ENCODE results near the gene SIK1. TPM values are rescaled to one million over a fixed set of nuclear protein-coding genes. Genes with fewer than 3 reads are reported as not detected.
"Not testable (repeated sequence)": the region's sequence is repeated elsewhere in the genome, so short reads cannot be mapped to it uniquely, and the experiment has no call there.

SIK1 gene
- total RNA-seq, 1 donor from 2014 or later: 93.5 TPM

GRCh38 chr21:43398000-43398399 lies 28.9 kb downstream of the SIK1 start:
- H3K27me3 ChIP-seq; H3K27ac ChIP-seq; H3K4me3 ChIP-seq; H3K4me1 ChIP-seq; H3K36me3 ChIP-seq; H3K9me3 ChIP-seq; intact Hi-C loops (cut with DNase I); DNase-seq (ENCODE audit: extremely low spot score in 2 of 2): not testable (repeated sequence)

GRCh38 chr21:43397439-43397808 lies 29.5 kb downstream of the SIK1 start:
- intact Hi-C loops (cut with DNase I); H3K27me3 ChIP-seq; H3K4me1 ChIP-seq; H3K27ac ChIP-seq; DNase-seq (ENCODE audit: extremely low spot score in 2 of 2); H3K4me3 ChIP-seq; H3K9me3 ChIP-seq; H3K36me3 ChIP-seq: not testable (repeated sequence)

GRCh38 chr21:43396788-43397438 lies 30.0 kb downstream of the SIK1 start:
- H3K36me3 ChIP-seq; H3K4me3 ChIP-seq; H3K27me3 ChIP-seq; intact Hi-C loops (cut with DNase I); H3K27ac ChIP-seq; DNase-seq (ENCODE audit: extremely low spot score in 2 of 2); H3K4me1 ChIP-seq; H3K9me3 ChIP-seq: not testable (repeated sequence)

- H3K9me3 ChIP-seq; DNase-seq (ENCODE audit: extremely low spot score in 2 of 2); intact Hi-C loops (cut with DNase I); H3K36me3 ChIP-seq; H3K4me3 ChIP-seq; H3K27me3 ChIP-seq; H3K4me1 ChIP-seq; H3K27ac ChIP-seq: not testable (repeated sequence)
Measured at GRCh38 chr21:43383351-43383750, 43.6 kb downstream of the SIK1 start.

- H3K9me3 ChIP-seq; H3K27ac ChIP-seq; H3K4me1 ChIP-seq; DNase-seq (ENCODE audit: extremely low spot score in 2 of 2); H3K4me3 ChIP-seq; H3K27me3 ChIP-seq; H3K36me3 ChIP-seq; intact Hi-C loops (cut with DNase I): not testable (repeated sequence)
Measured at GRCh38 chr21:43382902-43383301, 44.0 kb downstream of the SIK1 start.

GRCh38 chr21:43380852-43381533 lies 45.9 kb downstream of the SIK1 start:
- DNase-seq (ENCODE audit: extremely low spot score in 2 of 2); H3K4me1 ChIP-seq; H3K36me3 ChIP-seq; H3K4me3 ChIP-seq; H3K27me3 ChIP-seq; H3K27ac ChIP-seq; H3K9me3 ChIP-seq; intact Hi-C loops (cut with DNase I): not testable (repeated sequence)

- H3K27ac ChIP-seq; intact Hi-C loops (cut with DNase I); H3K4me3 ChIP-seq: not testable (repeated sequence)
Measured at GRCh38 chr21:43380337-43380736, 46.6 kb downstream of the SIK1 start.

GRCh38 chr21:43379626-43380122 lies 47.3 kb downstream of the SIK1 start:
- H3K36me3 ChIP-seq; H3K4me1 ChIP-seq; H3K27ac ChIP-seq; DNase-seq (ENCODE audit: extremely low spot score in 2 of 2); H3K27me3 ChIP-seq; H3K9me3 ChIP-seq; intact Hi-C loops (cut with DNase I); H3K4me3 ChIP-seq: not testable (repeated sequence)

More at GRCh38 chr21:43380337-43380736, 46.6 kb downstream of the SIK1 start:
- H3K4me1 ChIP-seq; DNase-seq (ENCODE audit: extremely low spot score in 2 of 2); H3K9me3 ChIP-seq; H3K36me3 ChIP-seq; H3K27me3 ChIP-seq: not testable (repeated sequence)

GRCh38 chr21:43376478-43376882 lies 50.5 kb downstream of the SIK1 start:
- DNase-seq (ENCODE audit: extremely low spot score in 2 of 2): no peak
- no peaks in the 10 kb centered on the region for H3K36me3 ChIP-seq
- no peak overlapping the region for H3K4me3 ChIP-seq
- H3K27ac ChIP-seq: no peak overlapping the region
- TF ChIP-seq POLR2AphosphoS5 (IDR thresholded peaks at IDR 0.05; ENCODE audit: insufficient read depth in 1 of 2, low read depth in 1 of 2) (no peak), CTCF (IDR thresholded peaks at IDR 0.05) (no peak), POLR2A (IDR thresholded peaks at IDR 0.05) (no peak)
- no peaks in the 10 kb centered on the region for H3K9me3 ChIP-seq
- peaks cover 9% of the 10 kb centered on the region for H3K4me1 ChIP-seq
- intact Hi-C loops (cut with DNase I): no loop called here
- no peaks in the 10 kb centered on the region for H3K27me3 ChIP-seq
